Stomach (tissue), 9 donors: ENCODE results near the gene FYCO1. TPM values are rescaled to one million over a fixed set of nuclear protein-coding genes. Genes with fewer than 3 reads are reported as not detected.

ENCODE experiments used
- DNase-seq, 2 donors: peaks; one replicate each; pipeline versions ENCODE4 v3.0.0 to v3.0.0-alpha.2; 2013 to 2019
- H3K27ac ChIP-seq, 5 donors: fragments of 200-600 bp in 4 of 5; sonication (generic) in 4 of 5; one replicate each; pipeline ENCODE4 v1.5.1; 2013 to 2019; ENCODE audit warnings: mild to moderate bottlenecking in 1 of 5, moderate library complexity in 1 of 5
- H3K27me3 ChIP-seq, 3 donors: fragments of 200-600 bp; sonication (generic); one replicate each; pipeline ENCODE4 v1.5.1; 2017 to 2019; ENCODE audit warnings: mixed run types in 1 of 3
- H3K36me3 ChIP-seq, 4 donors: fragments of 200-600 bp; sonication (generic); 1 replicate in 3 of 4; 2 replicates in 1 of 4; pipeline ENCODE4 v1.5.1; 2016 to 2019
- H3K4me1 ChIP-seq, 4 donors: fragments of 200-600 bp; sonication (generic); one replicate each; pipeline ENCODE4 v1.5.1; 2016 to 2019
- H3K4me3 ChIP-seq, 4 donors: fragments of 200-600 bp; sonication (generic) in 3 of 4; one replicate each; pipeline ENCODE4 v1.5.1; 2016 to 2019; ENCODE audit warnings: mild to moderate bottlenecking in 1 of 4
- H3K9me3 ChIP-seq, 4 donors: fragments of 200-600 bp; sonication (generic); one replicate each; pipeline ENCODE4 v1.5.1; 2016 to 2019
- CTCF ChIP-seq, 7 experiments: fragments of 450-650 bp in 4 of 7; fragments of 200-600 bp in 3 of 7; sonication (generic) in 3 of 7; IDR thresholded peaks; one replicate each; pipeline ENCODE4 v1.5.1; 2016 to 2019; ENCODE audit warnings: antibody characterized with exemption in 7 of 7, control low read depth in 2 of 7, mild to moderate bottlenecking in 1 of 7
- EP300 ChIP-seq: sonication (generic); formaldehyde crosslinking; IDR thresholded peaks from one replicate; pipeline ENCODE4 v1.6.1; 2017; ENCODE audit warnings: antibody characterized with exemption
- POLR2A ChIP-seq, 4 donors: fragments of 450-650 bp; IDR thresholded peaks; one replicate each; pipeline ENCODE4 v1.6.1; 2016; ENCODE audit warnings: antibody characterized with exemption in 4 of 4, control low read depth in 2 of 4, mild to moderate bottlenecking in 1 of 4, moderate library complexity in 1 of 4
- POLR2AphosphoS5 ChIP-seq, 3 donors: sonication (generic); formaldehyde crosslinking; IDR thresholded peaks; one replicate each; pipeline ENCODE4 v1.6.1; 2016; ENCODE audit warnings: antibody characterized with exemption in 3 of 3
- WGBS, 5 donors: extraction: QIAGEN DNeasy Blood & Tissue Kit in 3 of 5; methylation state at CpG; one replicate each; pipeline versions ENCODE4 v1.1.5 to v1.1.7; 2013 to 2018; 5-methylcytosine and 5-hydroxymethylcytosine counted together
- intact Hi-C: fragments of 100-400 bp; cut with DNase I; formaldehyde crosslinking; loops from one replicate; pipeline ENCODE4 v1.15.1; 2023; ENCODE audit warnings: low total_unique reads
- polyA plus RNA-seq, 3 donors: library from polyadenylated mRNA; stranded (reverse); fragments of 200-250 nt; gene quantifications; one replicate each; pipeline ENCODE4 v1.2.3, GENCODE V29; 2013
- total RNA-seq, 5 donors: library from RNA; depleted of rRNA; stranded (reverse); fragments of >200 nt; gene quantifications; one replicate each; pipeline versions ENCODE4 v1.1.0 to v1.2.3, GENCODE V29; 2014 to 2016
- donor health status: healthy with polysubstance abuse.
- donor health status: Bipolar disorder and iron deficiency.
- donor health status: healthy.

The FYCO1 gene
- total and polyA plus RNA-seq, 8 donors = 10.7 to 97.4 (median 25.3) TPM

- DNase-seq = no peak
- Histone ChIP-seq H3K4me3 (no peak overlapping the region), H3K4me1 (peaks cover 0 to 22% (median 3%) of the 10 kb centered on the region in 4 donors)
Observed at GRCh38 chr3:45914362-45915058, 81.1 kb downstream of the FYCO1 start.

DNA sequence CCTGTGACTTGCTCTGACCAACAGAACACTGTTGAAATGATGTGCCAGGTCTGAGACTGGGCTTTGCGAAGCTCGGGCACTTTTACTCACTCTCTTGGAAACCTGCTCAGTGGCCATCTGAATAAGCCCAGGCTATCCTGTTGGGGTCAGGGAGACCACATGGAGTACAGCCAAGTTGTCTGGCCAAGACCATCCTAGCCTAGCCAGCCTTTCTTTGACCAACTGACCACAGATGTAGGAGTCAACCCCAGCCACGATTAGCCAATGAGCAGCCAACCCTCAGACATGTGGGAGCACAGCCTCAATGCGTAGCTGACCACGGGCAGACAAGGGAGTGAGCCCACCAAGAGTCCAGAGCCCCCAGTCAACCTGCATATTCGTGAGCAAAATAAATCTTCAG is 83.2 kb downstream of the FYCO1 start:
- H3K27me3 ChIP-seq = no peaks in the 10 kb centered on the region
- no peak overlapping the region for H3K27ac ChIP-seq
- no peaks in the 10 kb centered on the region for H3K9me3 ChIP-seq
- intact Hi-C loops = no loop called here
- WGBS, 5 donors = 89 to 92% (median 90%) methylated on average over 6 of the region's 6 CpGs
- H3K4me3 ChIP-seq = no peak overlapping the region
- no peak for TF ChIP-seq CTCF (IDR thresholded peaks at IDR 0.05)
- no peak for TF ChIP-seq POLR2AphosphoS5 (IDR thresholded peaks at IDR 0.05)
- TF ChIP-seq EP300 = no peak
- TF ChIP-seq POLR2A (IDR thresholded peaks at IDR 0.05) = no peak
- no peak for DNase-seq
- H3K4me1 ChIP-seq = peaks cover 0 to 31% (median 5%) of the 10 kb centered on the region in 4 donors
- peaks cover 0 to 3% (median 0%) of the 10 kb centered on the region in 4 donors for H3K36me3 ChIP-seq

More at GRCh38 chr3:45914362-45915058, 81.1 kb downstream of the FYCO1 start:
- Histone ChIP-seq H3K9me3 (no peaks in the 10 kb centered on the region), H3K36me3 (peaks cover 5 to 24% (median 14%) of the 10 kb centered on the region in 4 donors), H3K27me3 (no peaks in the 10 kb centered on the region), H3K27ac (no peak overlapping the region)
- intact Hi-C loops = no loop called here
- WGBS, 5 donors = 88 to 98% (median 92%) methylated on average over 7 of the region's 7 CpGs
- TF ChIP-seq CTCF (IDR thresholded peaks at IDR 0.05) (no peak), POLR2AphosphoS5 (IDR thresholded peaks at IDR 0.05) (no peak), POLR2A (IDR thresholded peaks at IDR 0.05) (no peak), EP300 (no peak)

DNA sequence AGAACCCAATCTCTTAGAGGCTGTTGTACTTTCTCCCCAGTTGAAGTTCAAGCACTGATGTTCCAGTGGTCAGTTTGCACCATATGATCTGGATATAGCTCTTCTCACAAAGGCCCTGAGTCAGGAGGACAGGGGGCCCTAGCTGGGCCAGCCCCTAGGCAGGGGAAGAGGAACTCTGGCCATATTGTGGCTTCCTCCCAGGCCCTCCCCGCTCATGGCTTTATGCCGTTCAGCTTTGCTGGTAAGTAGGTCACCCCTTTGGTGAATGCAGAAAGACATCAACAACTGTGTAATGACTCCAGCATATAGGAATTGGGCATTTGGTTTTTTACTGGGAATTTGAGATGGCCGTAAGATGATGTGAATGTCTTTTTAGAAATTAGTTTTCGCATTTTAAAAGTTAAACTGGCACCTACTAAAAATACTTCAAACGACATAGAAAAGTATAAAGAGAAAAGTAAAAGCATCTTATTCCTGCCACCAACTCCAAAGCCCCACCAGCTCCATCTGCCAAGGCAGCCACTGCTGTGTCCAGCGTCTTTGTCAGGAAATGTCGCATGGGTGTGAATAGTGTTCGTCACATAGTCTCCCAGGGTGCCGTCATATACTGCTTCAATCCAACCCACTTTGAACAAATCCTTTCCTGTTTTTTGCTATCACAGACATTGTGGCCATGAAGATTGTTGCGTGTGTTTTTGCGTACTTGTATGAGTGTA is 84.0 kb downstream of the FYCO1 start:
- no peak overlapping the region for H3K27ac ChIP-seq
- WGBS, 5 donors = 91 to 97% (median 94%) methylated on average over 11 of the region's 11 CpGs
- intact Hi-C loops = no loop called here

More for the DNA sequence above, 84.0 kb downstream of the FYCO1 start:
- Histone ChIP-seq H3K9me3 (no peaks in the 10 kb centered on the region), H3K4me3 (no peak overlapping the region), H3K27me3 (no peaks in the 10 kb centered on the region), H3K4me1 (peaks cover 0 to 37% (median 11%) of the 10 kb centered on the region in 4 donors), H3K36me3 (no peaks in the 10 kb centered on the region)
- no peak for TF ChIP-seq CTCF (IDR thresholded peaks at IDR 0.05)
- no peak for TF ChIP-seq POLR2AphosphoS5 (IDR thresholded peaks at IDR 0.05)
- no peak for TF ChIP-seq POLR2A (IDR thresholded peaks at IDR 0.05)
- TF ChIP-seq EP300 = no peak
- no peak for DNase-seq
